Measurements from ENCODE around the gene CERS6. TPM values are rescaled to one million over a fixed set of nuclear protein-coding genes. Genes with fewer than 3 reads are reported as not detected.
"Not testable (repeated sequence)": the region's sequence is repeated elsewhere in the genome, so short reads cannot be mapped to it uniquely, and the experiment has no call there.

CERS6 gene, protein sequence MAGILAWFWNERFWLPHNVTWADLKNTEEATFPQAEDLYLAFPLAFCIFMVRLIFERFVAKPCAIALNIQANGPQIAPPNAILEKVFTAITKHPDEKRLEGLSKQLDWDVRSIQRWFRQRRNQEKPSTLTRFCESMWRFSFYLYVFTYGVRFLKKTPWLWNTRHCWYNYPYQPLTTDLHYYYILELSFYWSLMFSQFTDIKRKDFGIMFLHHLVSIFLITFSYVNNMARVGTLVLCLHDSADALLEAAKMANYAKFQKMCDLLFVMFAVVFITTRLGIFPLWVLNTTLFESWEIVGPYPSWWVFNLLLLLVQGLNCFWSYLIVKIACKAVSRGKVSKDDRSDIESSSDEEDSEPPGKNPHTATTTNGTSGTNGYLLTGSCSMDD
- 21.5 and 22.4 TPM in 2 replicates for total RNA-seq

- H3K36me3 Mint-ChIP-seq (ENCODE audit: low read depth) = peaks cover 3% of the 10 kb centered on the region
Measured at GRCh38 chr2:168455645-168456520, at the start of gene CERS6. Gene CERS6 (plus strand): TSS chr2:168456272. CDS start chr2:168456449, 177 bp downstream.

DNA sequence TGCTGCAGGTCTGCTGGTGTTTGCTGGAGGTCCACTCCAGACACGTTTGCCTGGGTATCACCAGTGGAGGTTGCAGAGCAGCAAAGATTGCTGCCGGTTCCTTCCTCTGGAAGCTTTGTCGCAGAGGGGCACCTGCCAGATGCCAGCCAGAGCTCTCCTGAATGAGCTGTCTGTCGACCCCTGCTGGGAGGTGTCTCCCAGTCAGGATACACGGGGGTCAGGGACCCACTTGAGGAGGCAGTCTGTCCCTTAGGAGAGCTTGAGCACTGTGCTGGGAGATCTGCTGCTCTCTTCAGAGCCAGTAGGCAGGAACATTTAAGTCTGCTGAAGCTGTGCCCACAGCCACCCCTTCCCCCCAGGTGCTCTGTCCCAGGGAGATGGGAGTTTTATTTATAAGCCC is 43.8 kb upstream of the CERS6 start:
- H3K4me3 Mint-ChIP-seq (ENCODE audit: low read depth); H3K4me1 Mint-ChIP-seq (ENCODE audit: low read depth); H3K36me3 Mint-ChIP-seq (ENCODE audit: low read depth); DNase-seq (ENCODE audit: low spot score); intact Hi-C loops (cut with micrococcal nuclease); H3K27me3 Mint-ChIP-seq (ENCODE audit: low read depth); H3K27ac Mint-ChIP-seq: not testable (repeated sequence)
- peaks cover 42% of the 10 kb centered on the region for H3K9me3 Mint-ChIP-seq

More at GRCh38 chr2:168455645-168456520, at the start of gene CERS6:
- peak; percentile 84 for DNase-seq (ENCODE audit: low spot score)
- Mint-ChIP-seq H3K4me1 (ENCODE audit: low read depth) (peaks cover 33% of the 10 kb centered on the region), H3K4me3 (ENCODE audit: low read depth) (no peak within 1 kb of the TSS), H3K27me3 (ENCODE audit: low read depth) (no peaks in the 10 kb centered on the region), H3K27ac (peak within 1 kb of the TSS; percentile 60), H3K9me3 (no peaks in the 10 kb centered on the region)
- intact Hi-C loops (cut with micrococcal nuclease) = loop anchor here (1.0 to 10.0 kb wide), 6 partner anchors 24 to 291 kb away; partner anchors contain the start of gene STK39

GRCh38 chr2:168413101-168413500 is 43.0 kb upstream of the CERS6 start:
- H3K4me3 Mint-ChIP-seq (ENCODE audit: low read depth); H3K27me3 Mint-ChIP-seq (ENCODE audit: low read depth); intact Hi-C loops (cut with micrococcal nuclease); H3K4me1 Mint-ChIP-seq (ENCODE audit: low read depth); H3K27ac Mint-ChIP-seq; DNase-seq (ENCODE audit: low spot score); H3K36me3 Mint-ChIP-seq (ENCODE audit: low read depth): not testable (repeated sequence)
- peaks cover 34% of the 10 kb centered on the region for H3K9me3 Mint-ChIP-seq

DNA sequence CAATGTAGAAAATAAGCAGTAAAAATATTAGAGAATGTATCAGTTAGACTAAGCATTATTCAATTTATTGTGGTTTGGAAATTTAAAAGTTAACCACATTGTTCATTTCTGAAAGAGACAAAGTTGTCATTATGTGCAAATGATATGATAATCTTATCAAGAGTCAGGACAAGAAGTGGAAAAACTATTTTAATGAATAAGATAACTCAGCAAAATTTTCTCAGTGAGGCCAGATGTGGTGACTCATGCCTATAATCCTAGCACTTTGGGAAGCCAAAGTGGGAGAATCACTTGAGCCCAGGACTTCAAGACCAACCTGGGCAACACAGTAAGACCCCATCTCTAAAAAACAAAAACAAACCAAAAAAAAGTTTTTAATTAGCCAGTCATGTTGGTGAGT is 39.5 kb upstream of the CERS6 start:
- peaks cover 22% of the 10 kb centered on the region for H3K9me3 Mint-ChIP-seq
- no peak overlapping the region for H3K27ac Mint-ChIP-seq
- no peaks in the 10 kb centered on the region for H3K36me3 Mint-ChIP-seq (ENCODE audit: low read depth)
- no peak for DNase-seq (ENCODE audit: low spot score)
- intact Hi-C loops (cut with micrococcal nuclease) = no loop called here
- H3K27me3 Mint-ChIP-seq (ENCODE audit: low read depth) = peaks cover 3% of the 10 kb centered on the region
- H3K4me3 Mint-ChIP-seq (ENCODE audit: low read depth) = no peak overlapping the region
- H3K4me1 Mint-ChIP-seq (ENCODE audit: low read depth) = peaks cover 2% of the 10 kb centered on the region

DNA sequence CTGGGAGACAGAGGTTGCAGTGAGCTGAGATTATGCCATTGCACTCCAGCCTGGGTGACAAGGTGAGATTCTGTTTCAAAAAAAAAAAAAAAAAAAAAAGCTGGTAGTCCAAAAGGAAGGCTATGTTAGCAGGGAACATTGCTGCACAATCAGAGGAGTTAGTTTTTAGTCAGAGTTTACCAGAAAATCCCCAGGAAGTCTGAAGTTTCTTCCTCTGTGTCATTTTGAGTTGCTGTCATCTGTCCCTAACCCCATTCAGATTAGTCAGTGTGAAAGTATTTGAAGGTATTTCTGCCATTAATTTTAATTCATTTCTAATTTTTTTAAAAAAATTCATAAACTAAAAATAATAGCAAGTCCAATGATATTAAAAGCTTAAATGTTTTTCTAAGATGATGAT is 33.5 kb upstream of the CERS6 start:
- Mint-ChIP-seq H3K4me1 (ENCODE audit: low read depth) (peaks cover 22% of the 10 kb centered on the region), H3K36me3 (ENCODE audit: low read depth) (no peaks in the 10 kb centered on the region), H3K27me3 (ENCODE audit: low read depth) (no peaks in the 10 kb centered on the region), H3K4me3 (ENCODE audit: low read depth) (no peak overlapping the region), H3K9me3 (peaks cover 6% of the 10 kb centered on the region), H3K27ac (no peak overlapping the region)
- intact Hi-C loops (cut with micrococcal nuclease) = no loop called here
- no peak for DNase-seq (ENCODE audit: low spot score)

DNA sequence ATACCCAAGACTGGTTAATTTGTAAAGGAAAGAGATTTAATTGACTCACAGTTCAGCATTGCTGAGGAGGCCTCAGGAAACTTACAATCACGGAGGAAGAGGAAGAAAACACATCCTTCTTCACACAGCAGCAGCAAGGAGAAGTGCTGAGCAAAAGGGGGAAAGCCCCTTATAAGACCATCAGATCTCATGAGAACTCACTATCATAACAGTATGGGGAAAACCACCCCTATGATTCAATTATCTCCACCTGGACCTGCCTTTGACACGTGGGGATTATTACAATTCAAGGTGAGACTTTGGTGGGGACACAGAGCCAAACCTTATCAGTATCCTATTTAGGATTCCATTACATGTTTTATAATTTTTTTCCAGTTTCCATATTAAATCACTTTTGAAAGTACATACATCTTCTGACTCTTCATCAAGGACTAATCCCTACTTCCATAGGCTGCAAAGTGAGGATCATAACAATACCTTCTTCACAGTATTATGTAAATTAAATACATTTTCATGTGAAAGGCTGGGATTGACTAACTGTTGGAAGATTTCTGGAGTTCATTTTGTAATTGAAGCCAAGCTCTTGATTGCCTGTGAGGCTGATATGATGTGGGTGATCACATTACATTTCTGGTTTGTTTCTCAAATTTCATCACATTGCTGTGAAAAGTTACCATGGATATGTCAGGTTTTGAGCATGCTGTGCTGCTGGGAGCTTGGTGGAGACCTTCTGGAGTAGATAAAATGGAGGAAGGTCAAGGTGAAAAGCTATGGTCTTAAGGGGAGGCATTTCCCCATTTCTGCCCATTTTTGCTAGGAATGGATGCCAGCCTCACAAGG is 31.7 kb upstream of the CERS6 start:
- no peaks in the 10 kb centered on the region for H3K36me3 Mint-ChIP-seq (ENCODE audit: low read depth)

GRCh38 chr2:168424971-168425370 is 31.1 kb upstream of the CERS6 start:
- Mint-ChIP-seq H3K27me3 (ENCODE audit: low read depth) (no peaks in the 10 kb centered on the region), H3K36me3 (ENCODE audit: low read depth) (no peaks in the 10 kb centered on the region), H3K4me3 (ENCODE audit: low read depth) (no peak overlapping the region), H3K4me1 (ENCODE audit: low read depth) (peaks cover 22% of the 10 kb centered on the region), H3K27ac (no peak overlapping the region), H3K9me3 (peaks cover 6% of the 10 kb centered on the region)
- no peak for DNase-seq (ENCODE audit: low spot score)
- intact Hi-C loops (cut with micrococcal nuclease) = no loop called here

More for the DNA sequence above, 31.7 kb upstream of the CERS6 start:
- Mint-ChIP-seq H3K9me3 (peaks cover 6% of the 10 kb centered on the region), H3K4me3 (ENCODE audit: low read depth) (no peak overlapping the region), H3K27me3 (ENCODE audit: low read depth) (no peaks in the 10 kb centered on the region), H3K27ac (no peak overlapping the region), H3K4me1 (ENCODE audit: low read depth) (peaks cover 22% of the 10 kb centered on the region)
- DNase-seq (ENCODE audit: low spot score) = no peak
- intact Hi-C loops (cut with micrococcal nuclease) = no loop called here

DNA sequence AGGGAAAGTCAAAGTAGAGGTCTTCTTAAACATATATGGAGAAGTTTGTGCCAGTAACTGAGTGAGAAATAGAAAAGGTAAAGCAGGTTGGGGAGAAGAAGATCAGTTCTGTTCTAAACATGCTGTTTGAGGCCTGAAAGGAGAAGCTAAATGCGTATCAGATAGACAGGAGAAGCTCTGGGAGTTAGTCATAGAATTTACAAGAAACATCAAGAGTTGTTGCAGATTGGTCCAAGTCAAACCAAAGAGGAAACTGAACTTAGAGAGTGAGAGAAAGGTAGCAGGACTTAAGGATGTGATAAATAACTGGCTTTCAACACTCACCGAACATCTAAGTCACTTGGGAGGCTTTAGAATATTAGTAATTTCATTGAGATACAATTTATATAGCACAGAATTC is 29.2 kb upstream of the CERS6 start:
- Mint-ChIP-seq H3K27ac (no peak overlapping the region), H3K4me1 (ENCODE audit: low read depth) (peaks cover 30% of the 10 kb centered on the region), H3K4me3 (ENCODE audit: low read depth) (no peak overlapping the region), H3K27me3 (ENCODE audit: low read depth) (no peaks in the 10 kb centered on the region), H3K9me3 (peaks cover 6% of the 10 kb centered on the region), H3K36me3 (ENCODE audit: low read depth) (no peaks in the 10 kb centered on the region)
- no peak for DNase-seq (ENCODE audit: low spot score)
- intact Hi-C loops (cut with micrococcal nuclease) = no loop called here

- no peak overlapping the region for H3K4me3 Mint-ChIP-seq (ENCODE audit: low read depth)
- intact Hi-C loops (cut with micrococcal nuclease) = no loop called here
- no peaks in the 10 kb centered on the region for H3K36me3 Mint-ChIP-seq (ENCODE audit: low read depth)
- no peak for DNase-seq (ENCODE audit: low spot score)
- peaks cover 32% of the 10 kb centered on the region for H3K4me1 Mint-ChIP-seq (ENCODE audit: low read depth)
- H3K9me3 Mint-ChIP-seq = peaks cover 6% of the 10 kb centered on the region
- H3K27ac Mint-ChIP-seq = no peak overlapping the region
- H3K27me3 Mint-ChIP-seq (ENCODE audit: low read depth) = no peaks in the 10 kb centered on the region
Measured at GRCh38 chr2:168427451-168427850, 28.6 kb upstream of the CERS6 start.

- H3K9me3 Mint-ChIP-seq = peaks cover 6% of the 10 kb centered on the region
- H3K27me3 Mint-ChIP-seq (ENCODE audit: low read depth) = no peaks in the 10 kb centered on the region
- no peak overlapping the region for H3K4me3 Mint-ChIP-seq (ENCODE audit: low read depth)
- no peak overlapping the region for H3K27ac Mint-ChIP-seq
- DNase-seq (ENCODE audit: low spot score) = no peak
- H3K4me1 Mint-ChIP-seq (ENCODE audit: low read depth) = peaks cover 39% of the 10 kb centered on the region
- H3K36me3 Mint-ChIP-seq (ENCODE audit: low read depth) = no peaks in the 10 kb centered on the region
- intact Hi-C loops (cut with micrococcal nuclease) = no loop called here
Measured at GRCh38 chr2:168428431-168428830, 27.6 kb upstream of the CERS6 start.

DNA sequence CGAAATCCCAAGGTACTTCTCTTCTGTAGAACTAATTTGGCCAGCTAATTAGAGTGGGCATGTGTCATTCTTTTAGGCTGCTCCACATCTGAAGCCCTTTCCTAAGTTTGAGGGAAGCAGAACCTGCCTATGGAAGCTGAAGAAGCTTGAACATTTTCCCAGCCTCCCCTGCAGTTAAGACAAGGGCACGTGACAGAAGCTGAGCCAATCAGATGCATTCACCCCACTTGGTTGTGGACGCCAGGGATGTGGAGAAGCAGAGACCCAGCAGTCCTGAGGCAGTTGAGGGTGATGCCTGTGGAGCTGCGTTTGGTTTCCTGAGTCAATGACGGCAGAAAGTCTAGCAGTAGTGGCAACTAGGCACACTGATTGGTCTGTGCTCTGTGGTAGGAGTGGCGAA is 26.1 kb upstream of the CERS6 start:
- Mint-ChIP-seq H3K9me3 (no peaks in the 10 kb centered on the region), H3K36me3 (ENCODE audit: low read depth) (no peaks in the 10 kb centered on the region), H3K4me3 (ENCODE audit: low read depth) (no peak overlapping the region), H3K4me1 (ENCODE audit: low read depth) (peaks cover 48% of the 10 kb centered on the region), H3K27ac (no peak overlapping the region), H3K27me3 (ENCODE audit: low read depth) (no peaks in the 10 kb centered on the region)
- DNase-seq (ENCODE audit: low spot score) = no peak
- intact Hi-C loops (cut with micrococcal nuclease) = no loop called here

DNA sequence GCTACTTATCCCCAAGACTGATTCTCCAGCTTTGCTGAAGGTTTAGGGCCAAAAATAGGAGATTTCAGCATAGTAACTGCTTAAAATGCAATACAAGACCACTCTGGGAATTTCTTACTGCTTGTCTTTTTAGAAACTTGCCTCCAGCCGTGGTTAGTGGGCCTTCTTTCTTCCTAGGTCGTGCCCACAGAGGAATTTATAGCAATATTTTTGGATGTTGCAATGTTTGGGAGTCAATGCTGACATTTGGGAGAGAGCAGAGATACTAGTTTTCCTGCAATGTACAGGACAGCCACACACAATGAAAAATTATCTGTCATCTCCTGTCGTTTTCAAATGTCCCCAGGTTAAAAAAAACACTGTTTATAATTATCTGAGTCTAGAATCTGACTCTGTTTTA is 25.6 kb upstream of the CERS6 start:
- DNase-seq (ENCODE audit: low spot score) = no peak
- H3K27me3 Mint-ChIP-seq (ENCODE audit: low read depth) = no peaks in the 10 kb centered on the region
- no peaks in the 10 kb centered on the region for H3K36me3 Mint-ChIP-seq (ENCODE audit: low read depth)
- peaks cover 48% of the 10 kb centered on the region for H3K4me1 Mint-ChIP-seq (ENCODE audit: low read depth)
- no peak overlapping the region for H3K27ac Mint-ChIP-seq
- H3K9me3 Mint-ChIP-seq = no peaks in the 10 kb centered on the region
- H3K4me3 Mint-ChIP-seq (ENCODE audit: low read depth) = no peak overlapping the region
- intact Hi-C loops (cut with micrococcal nuclease) = no loop called here

Data from activated T-helper 2 cell treated with anti-CD3 and anti-CD28 coated beads, Interferon-gamma antibody, Interleukin-2, Interleukin-4, amounts not matched to agents 10 μg/mL and 5 μg/mL and 100 μg/mL, durations not matched to agents 14 hours and 24 hours and 36 hours (primary cell).